ENCODE measurements around the gene ZC3H6. TPM values are rescaled to one million over a fixed set of nuclear protein-coding genes. Genes with fewer than 3 reads are reported as not detected.

Gene ZC3H6
- total and polyA plus RNA-seq, 11 donors = 1.5 to 30.1 (median 16.6) TPM

DNA sequence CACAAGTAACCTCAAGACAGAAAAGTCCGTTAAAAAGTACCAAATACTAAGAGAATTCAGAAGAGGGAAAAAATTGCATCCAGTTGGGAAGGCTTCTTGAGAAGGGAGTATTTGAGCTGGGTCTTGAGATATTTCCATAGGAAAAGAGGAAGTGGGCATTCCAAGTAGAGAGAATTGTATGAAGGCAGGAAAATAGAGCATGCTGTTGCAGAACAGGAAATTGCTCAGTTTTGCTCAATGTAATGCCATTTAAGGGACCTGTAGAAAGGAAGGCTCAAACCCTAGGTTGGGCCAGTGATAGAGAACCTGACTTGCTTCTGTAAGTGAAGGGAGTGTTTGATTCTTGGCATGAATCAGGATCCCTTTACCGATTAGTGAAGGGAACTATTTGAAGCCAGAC lies 19.5 kb upstream of the ZC3H6 start:
- 72 to 80% (median 77%) methylated on average over 2 of the region's 2 CpGs for WGBS, 4 donors
- peak overlapping the region in 2 of 12 donors; percentile 86 to 90 for H3K27ac ChIP-seq
- no peak overlapping the region for H3K4me3 ChIP-seq
- no peaks in the 10 kb centered on the region for H3K36me3 ChIP-seq
- no peak for ATAC-seq
- TF ChIP-seq, protein P1, sequence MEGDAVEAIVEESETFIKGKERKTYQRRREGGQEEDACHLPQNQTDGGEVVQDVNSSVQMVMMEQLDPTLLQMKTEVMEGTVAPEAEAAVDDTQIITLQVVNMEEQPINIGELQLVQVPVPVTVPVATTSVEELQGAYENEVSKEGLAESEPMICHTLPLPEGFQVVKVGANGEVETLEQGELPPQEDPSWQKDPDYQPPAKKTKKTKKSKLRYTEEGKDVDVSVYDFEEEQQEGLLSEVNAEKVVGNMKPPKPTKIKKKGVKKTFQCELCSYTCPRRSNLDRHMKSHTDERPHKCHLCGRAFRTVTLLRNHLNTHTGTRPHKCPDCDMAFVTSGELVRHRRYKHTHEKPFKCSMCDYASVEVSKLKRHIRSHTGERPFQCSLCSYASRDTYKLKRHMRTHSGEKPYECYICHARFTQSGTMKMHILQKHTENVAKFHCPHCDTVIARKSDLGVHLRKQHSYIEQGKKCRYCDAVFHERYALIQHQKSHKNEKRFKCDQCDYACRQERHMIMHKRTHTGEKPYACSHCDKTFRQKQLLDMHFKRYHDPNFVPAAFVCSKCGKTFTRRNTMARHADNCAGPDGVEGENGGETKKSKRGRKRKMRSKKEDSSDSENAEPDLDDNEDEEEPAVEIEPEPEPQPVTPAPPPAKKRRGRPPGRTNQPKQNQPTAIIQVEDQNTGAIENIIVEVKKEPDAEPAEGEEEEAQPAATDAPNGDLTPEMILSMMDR (IDR thresholded peaks at IDR 0.05) = no peak
- no peak for TF ChIP-seq POLR2A (IDR thresholded peaks at IDR 0.05)
- peaks cover 0 to 35% (median 13%) of the 10 kb centered on the region in 12 donors for H3K4me1 ChIP-seq
- no peak for DNase-seq
- no peaks in the 10 kb centered on the region for H3K9me3 ChIP-seq
- intact Hi-C loops (cut with DNase I) = loop anchor here in 8 of 10 donors (1.0 to 10.0 kb wide), 8 partner anchors 19 to 361 kb away; partner anchors contain the start of genes RGPD8 (in 3 of the 8), TMEM87B (in 3 of the 8), ZC3H6 (in 3 of the 8) and CHCHD5 (in 1 of the 8)
- no peaks in the 10 kb centered on the region for H3K27me3 ChIP-seq

DNA sequence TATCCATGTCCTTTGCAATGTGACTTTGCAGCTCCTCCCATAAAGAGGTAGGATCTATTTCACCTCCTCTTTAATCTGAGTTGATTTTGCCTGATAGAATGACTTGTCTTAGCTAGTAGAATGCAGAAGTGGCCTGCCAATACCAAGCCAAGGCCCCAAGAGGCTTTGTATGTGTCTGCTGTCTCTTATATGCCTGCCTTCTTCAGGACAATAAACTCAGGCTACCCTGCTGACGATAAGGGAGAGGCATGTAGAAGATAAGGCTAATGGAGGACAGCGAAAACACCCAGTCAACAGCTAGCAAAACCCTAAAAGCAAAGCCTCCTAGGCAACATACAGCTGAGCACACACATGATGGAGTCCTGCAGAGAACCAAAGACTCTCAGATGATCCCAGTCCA lies 18.7 kb upstream of the ZC3H6 start:
- no peaks in the 10 kb centered on the region for H3K36me3 ChIP-seq
- TF ChIP-seq, protein P1 (IDR thresholded peaks at IDR 0.05) = no peak
- TF ChIP-seq POLR2A (IDR thresholded peaks at IDR 0.05) = no peak
- intact Hi-C loops (cut with DNase I) = loop anchor here in 8 of 10 donors (5.0 to 10.0 kb wide), 6 partner anchors 122 to 362 kb away; partner anchors contain the start of genes RGPD8 (in 3 of the 8), TMEM87B (in 3 of the 8), CHCHD5 (in 1 of the 8) and FBLN7 (in 1 of the 8)

DNA sequence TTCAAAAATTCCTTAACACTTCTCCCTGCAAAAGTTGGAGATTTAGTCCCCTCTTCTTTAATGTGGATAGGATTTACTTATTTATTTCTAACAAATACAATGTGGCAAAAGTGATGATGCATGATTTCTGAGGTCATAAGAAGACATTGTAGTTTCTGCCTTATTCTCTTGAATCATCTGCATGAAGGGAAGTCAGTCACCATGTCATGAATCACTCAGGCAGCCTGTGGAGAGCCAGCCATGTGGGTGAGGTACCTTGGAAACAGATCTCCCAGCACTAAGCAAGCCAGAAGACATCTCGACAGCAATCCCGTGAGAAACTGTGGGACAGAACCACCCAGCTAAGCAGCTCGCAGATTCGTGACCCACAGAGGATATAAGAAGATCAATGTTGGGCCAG lies 17.8 kb upstream of the ZC3H6 start:
- peaks cover 0 to 4% (median under 1%) of the 10 kb centered on the region in 12 donors for H3K9me3 ChIP-seq
- no peak overlapping the region for H3K27ac ChIP-seq
- no peak overlapping the region for H3K4me3 ChIP-seq
- H3K27me3 ChIP-seq = no peaks in the 10 kb centered on the region
- no peak for ATAC-seq
- no peak for DNase-seq
- TF ChIP-seq, protein P1 (IDR thresholded peaks at IDR 0.05) = no peak
- TF ChIP-seq POLR2A (IDR thresholded peaks at IDR 0.05) = no peak
- 79 to 96% (median 83%) methylated on average over 4 of the region's 4 CpGs for WGBS, 4 donors
- no peaks in the 10 kb centered on the region for H3K36me3 ChIP-seq
- H3K4me1 ChIP-seq = peaks cover 0 to 35% (median 13%) of the 10 kb centered on the region in 12 donors
- intact Hi-C loops (cut with DNase I) = loop anchor here in 8 of 10 donors (5.0 to 10.0 kb wide), 6 partner anchors 123 to 363 kb away; partner anchors contain the start of genes RGPD8 (in 3 of the 8), TMEM87B (in 3 of the 8), CHCHD5 (in 1 of the 8) and FBLN7 (in 1 of the 8)

More for the DNA sequence above, 18.7 kb upstream of the ZC3H6 start:
- Histone ChIP-seq H3K4me1 (peaks cover 0 to 35% (median 13%) of the 10 kb centered on the region in 12 donors), H3K27ac (no peak overlapping the region), H3K27me3 (no peaks in the 10 kb centered on the region), H3K4me3 (no peak overlapping the region), H3K9me3 (no peaks in the 10 kb centered on the region)
- ATAC-seq (no peak), DNase-seq (no peak)
- 64 to 91% (median 74%) methylated on average over 2 of the region's 2 CpGs for WGBS, 4 donors

- TF ChIP-seq POLR2A (IDR thresholded peaks at IDR 0.05) = no peak
- TF ChIP-seq, protein P1 (IDR thresholded peaks at IDR 0.05) = peak in 11 of 12 donors; percentile 87 to 98 (median 95)
- Histone ChIP-seq H3K4me3 (peak overlapping the region in 5 of 12 donors; percentile 14 to 32 (median 23)), H3K27ac (peak overlapping the region in 1 of 12 donors; percentile 37), H3K9me3 (peaks cover 0 to 12% (median 4%) of the 10 kb centered on the region in 12 donors), H3K36me3 (no peaks in the 10 kb centered on the region), H3K27me3 (no peaks in the 10 kb centered on the region), H3K4me1 (peaks cover 0 to 22% (median 5%) of the 10 kb centered on the region in 12 donors)
- intact Hi-C loops (cut with DNase I) = loop anchor here in 8 of 10 donors (5.0 to 10.0 kb wide), 8 partner anchors 125 to 365 kb away; partner anchors contain the start of genes RGPD8 (in 4 of the 8), TMEM87B (in 3 of the 8), CHCHD5 (in 2 of the 8) and FBLN7 (in 1 of the 8)
- ATAC-seq = peak; percentile 44 to 74 (median 67)
- WGBS, 4 donors = 20 to 26% (median 21%) methylated on average over 11 to 15 of the region's 15 CpGs
- DNase-seq = peak; percentile 76 to 86 (median 84)
Measured at GRCh38 chr2:112259509-112260294, 15.7 kb upstream of the ZC3H6 start.
